Spleen (tissue), 7 donors: ENCODE data around the gene PPP2R2B.

Source experiments
- POLR2A ChIP-seq, 3 donors: fragments of 450-650 bp; IDR thresholded peaks; one replicate each; pipeline ENCODE4 v1.5.1; 2017; ENCODE audit warnings: antibody characterized with exemption in 3 of 3, mild to moderate bottlenecking in 1 of 3
- POLR2AphosphoS5 ChIP-seq, 3 donors: sonication (generic); formaldehyde crosslinking; IDR thresholded peaks; one replicate each; pipeline ENCODE4 v1.5.1; 2017; ENCODE audit warnings: antibody characterized with exemption in 3 of 3
- TF ChIP-seq, protein P1 (sequence below), 11 experiments: fragments of 200-600 bp in 7 of 11; fragments of 450-650 bp in 4 of 11; sonication (generic) in 4 of 11; IDR thresholded peaks in 8 of 11; conservative IDR thresholded peaks in 3 of 11; 1 replicate in 7 of 11; 2 replicates in 4 of 11; pipeline versions ENCODE4 v1.4.0 to v1.8.0; 2016 to 2021; ENCODE audit warnings: antibody characterized with exemption in 11 of 11, inconsistent platforms in 4 of 11, mild to moderate bottlenecking in 1 of 11
- donor health status: DM: no; HTN: no; CAD: no; lungs with moderate emphysema.
- donor health status: DM: no; HTN: no; CAD: no.
- donor health status: DM: no; HTN: no; CAD: no.

DNA sequence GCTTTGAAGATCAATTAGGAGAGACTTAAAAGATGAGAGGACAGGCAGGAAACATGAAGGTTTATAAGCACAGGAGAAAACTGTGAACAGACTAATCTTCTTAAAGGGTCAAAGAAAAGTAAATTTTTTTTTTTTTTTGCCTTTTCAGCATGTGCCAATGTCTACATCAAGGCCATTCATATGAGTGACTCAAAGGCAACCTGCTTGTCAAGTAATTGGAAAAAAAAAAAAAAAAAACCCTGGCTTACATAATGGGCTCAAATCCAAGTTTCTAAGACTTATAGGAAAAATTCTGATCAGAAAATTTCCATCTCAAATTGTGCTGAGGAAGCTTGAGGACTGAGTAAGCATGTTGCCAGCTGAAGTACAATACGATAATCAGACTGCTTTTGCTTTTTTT lies 15.9 kb downstream of the PPP2R2B start:
- TF ChIP-seq, protein P1, sequence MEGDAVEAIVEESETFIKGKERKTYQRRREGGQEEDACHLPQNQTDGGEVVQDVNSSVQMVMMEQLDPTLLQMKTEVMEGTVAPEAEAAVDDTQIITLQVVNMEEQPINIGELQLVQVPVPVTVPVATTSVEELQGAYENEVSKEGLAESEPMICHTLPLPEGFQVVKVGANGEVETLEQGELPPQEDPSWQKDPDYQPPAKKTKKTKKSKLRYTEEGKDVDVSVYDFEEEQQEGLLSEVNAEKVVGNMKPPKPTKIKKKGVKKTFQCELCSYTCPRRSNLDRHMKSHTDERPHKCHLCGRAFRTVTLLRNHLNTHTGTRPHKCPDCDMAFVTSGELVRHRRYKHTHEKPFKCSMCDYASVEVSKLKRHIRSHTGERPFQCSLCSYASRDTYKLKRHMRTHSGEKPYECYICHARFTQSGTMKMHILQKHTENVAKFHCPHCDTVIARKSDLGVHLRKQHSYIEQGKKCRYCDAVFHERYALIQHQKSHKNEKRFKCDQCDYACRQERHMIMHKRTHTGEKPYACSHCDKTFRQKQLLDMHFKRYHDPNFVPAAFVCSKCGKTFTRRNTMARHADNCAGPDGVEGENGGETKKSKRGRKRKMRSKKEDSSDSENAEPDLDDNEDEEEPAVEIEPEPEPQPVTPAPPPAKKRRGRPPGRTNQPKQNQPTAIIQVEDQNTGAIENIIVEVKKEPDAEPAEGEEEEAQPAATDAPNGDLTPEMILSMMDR (IDR thresholded peaks at IDR 0.05 in 8 of 11, conservative IDR thresholded peaks at IDR 0.05 in 3 of 11) = no peak
- TF ChIP-seq POLR2A (IDR thresholded peaks at IDR 0.05) (no peak), POLR2AphosphoS5 (IDR thresholded peaks at IDR 0.05) (no peak)
